Activated CD8-positive, alpha-beta memory T cell treated with anti-CD3 and anti-CD28 coated beads, Interleukin-2, amount 50 U/mL, for 24 hours (primary cell): ENCODE results near the gene DMC1.
"Not testable (repeated sequence)": the region's sequence is repeated elsewhere in the genome, so short reads cannot be mapped to it uniquely, and the experiment has no call there.

Experiments used
- DNase-seq: peaks from one replicate; pipeline ENCODE4 v3.0.0-alpha.2; 2020; ENCODE audit errors: extremely low read depth

DMC1 gene

DNA sequence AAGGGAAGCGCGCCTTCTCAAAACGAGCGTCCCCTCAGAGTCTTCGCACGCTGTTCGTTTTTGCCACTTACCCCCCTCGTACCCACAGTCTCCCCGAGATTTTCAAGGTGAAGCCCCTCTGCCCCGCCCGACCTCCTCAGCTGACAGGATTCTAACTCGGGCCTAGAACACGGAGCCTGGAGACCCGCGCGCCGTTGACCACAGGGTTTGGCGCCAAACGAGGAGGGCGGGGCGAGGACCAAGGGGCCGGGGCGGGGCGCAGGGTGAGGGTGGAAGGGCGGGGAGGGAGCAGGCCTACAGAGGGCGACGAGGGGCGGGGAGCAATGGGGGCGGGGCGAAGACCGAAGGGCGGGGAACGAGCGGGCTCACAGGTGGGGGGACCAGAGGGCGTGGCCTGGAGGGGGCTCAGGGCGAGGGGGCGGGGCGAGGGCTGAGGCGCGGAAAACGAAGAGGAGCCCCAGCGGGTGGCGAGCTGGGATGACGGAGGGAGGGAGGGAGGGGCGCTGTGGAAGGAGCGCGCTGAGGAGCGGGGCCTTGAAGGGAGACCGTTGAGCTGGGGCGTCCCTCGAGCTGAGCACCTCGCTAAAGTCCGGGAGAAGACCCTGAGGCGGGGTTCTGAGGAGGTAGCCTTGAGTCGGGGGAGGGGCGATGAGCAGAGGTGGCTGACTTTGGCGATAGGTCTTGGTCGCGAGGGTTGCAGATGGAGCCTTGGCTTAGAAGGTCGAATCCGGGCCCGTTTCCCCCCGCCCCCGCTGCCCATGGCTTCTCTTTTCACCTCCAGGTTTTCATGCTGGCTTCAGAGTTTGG lies at the start of gene DMC1:
Gene DMC1, minus strand, starts transcription at position 212 of the 807 bp plus-strand sequence. CDS start 1,927 bp downstream, outside the sequence.
- DNase-seq = peak; percentile 88

- DNase-seq = no peak
Measured at GRCh38 chr22:38618682-38619081, 48.7 kb upstream of the DMC1 start.

GRCh38 chr22:38618258-38618657 lies 48.3 kb upstream of the DMC1 start:
- no peak for DNase-seq

DNA sequence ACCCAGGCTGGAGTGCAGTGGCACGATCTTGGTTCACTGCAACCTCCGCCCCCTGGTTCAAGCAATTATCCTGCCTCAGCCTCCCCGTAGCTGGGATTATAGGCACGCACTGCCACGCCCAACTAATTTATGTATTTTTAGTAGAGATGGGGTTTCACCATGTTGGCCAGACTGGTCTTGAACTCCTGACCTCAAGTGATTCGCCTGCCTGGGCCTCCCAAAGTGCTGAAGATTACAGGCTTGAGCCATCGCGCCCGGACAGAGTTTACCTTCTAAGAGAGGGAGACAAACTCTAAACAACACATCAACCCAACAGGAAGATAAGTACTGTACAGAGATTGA lies 45.1 kb upstream of the DMC1 start:
- not testable (repeated sequence) for DNase-seq

GRCh38 chr22:38614332-38615063 lies 44.5 kb upstream of the DMC1 start:
- no peak for DNase-seq

GRCh38 chr22:38613588-38613987 lies 43.6 kb upstream of the DMC1 start:
- no peak for DNase-seq

GRCh38 chr22:38612217-38613006 lies 42.4 kb upstream of the DMC1 start:
- DNase-seq = no peak

DNA sequence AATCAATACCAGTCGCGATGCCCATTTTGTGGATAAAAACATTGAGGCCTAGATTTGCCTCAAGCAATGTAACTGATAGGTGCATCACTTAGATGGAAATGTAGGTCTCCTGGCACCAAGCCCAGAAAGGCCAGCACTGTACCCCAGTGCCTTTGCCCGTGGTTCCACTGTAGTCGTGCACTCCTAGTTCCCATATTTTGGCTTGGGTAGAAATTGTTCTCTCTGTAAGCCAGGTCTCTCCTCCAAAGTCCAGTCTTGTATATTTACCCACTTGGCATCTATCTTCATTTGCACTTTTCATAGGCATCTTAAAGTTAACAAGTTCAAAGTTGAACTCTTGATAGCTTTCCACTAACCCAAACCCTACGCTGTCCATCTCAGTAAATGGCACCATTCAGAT lies 41.6 kb upstream of the DMC1 start:
- no peak for DNase-seq

DNA sequence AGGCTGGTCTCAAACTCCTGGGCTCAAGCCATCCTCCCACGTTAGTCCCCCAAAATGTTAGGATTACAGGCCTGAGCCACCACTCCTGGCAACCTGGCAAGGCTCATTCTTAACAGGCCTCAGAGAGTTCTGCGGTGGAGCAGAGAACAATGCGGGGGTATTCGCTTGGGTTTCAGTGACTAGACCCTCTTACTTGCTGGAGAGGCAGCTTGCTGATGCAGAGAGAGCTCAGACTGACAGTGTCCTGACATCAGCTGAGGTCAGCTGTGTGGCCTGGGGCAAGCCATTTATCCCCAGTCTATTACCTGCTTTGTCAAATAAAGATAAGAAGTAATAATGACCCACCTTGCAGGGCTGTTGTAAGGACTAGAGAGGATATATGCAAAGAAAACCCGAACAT lies 40.3 kb upstream of the DMC1 start:
- no peak for DNase-seq

- no peak for DNase-seq
Measured at GRCh38 chr22:38608992-38609750, 39.2 kb upstream of the DMC1 start.

- no peak for DNase-seq
Measured at GRCh38 chr22:38607680-38608079, 37.7 kb upstream of the DMC1 start.

GRCh38 chr22:38602166-38602565 lies 32.2 kb upstream of the DMC1 start:
- no peak for DNase-seq

DNA sequence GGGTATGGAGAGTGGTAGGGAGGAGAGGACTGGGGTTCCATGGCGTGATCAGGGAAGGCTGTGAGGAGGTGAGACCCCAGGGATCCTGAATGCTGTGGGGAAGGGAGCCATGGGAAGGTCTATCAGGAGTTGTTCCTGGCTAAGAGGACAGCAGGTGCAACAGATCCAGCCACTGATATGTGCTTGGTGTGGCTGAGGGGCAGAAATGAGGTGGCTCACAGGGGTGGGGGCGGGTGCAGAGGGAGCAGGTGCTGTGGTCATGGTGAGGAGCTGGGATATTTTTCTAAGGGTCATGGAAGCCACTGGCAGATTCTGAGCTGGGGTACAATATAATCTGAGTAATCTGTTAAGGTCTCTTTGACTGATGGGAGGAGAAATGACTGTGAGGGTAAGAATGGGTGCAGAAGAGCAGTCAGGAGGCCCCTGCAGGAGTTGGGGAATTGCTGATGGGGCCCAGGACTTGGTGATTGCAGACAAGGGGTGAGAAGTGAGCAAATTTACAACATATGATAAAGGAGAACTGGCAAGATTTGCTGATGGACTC lies 31.3 kb upstream of the DMC1 start:
- no peak for DNase-seq

DNA sequence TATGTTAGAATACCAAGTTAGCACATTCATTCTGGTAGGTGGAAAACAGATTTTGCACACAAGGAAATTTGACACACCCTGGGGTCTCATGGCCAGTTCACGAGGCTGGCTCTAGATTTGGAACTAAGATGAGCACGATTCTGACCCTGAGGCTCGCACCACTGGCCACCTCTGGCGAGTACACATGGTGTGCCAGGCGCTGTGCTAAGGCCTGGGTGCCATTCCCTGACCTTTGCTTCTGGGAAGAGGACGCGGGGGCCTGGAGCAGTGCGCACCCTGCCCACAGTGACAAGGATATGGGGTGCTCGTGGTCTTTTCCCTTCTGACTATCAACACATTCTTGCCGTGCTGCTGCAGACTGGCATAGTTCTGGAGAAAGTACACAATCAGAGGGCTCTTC lies 29.5 kb upstream of the DMC1 start:
- DNase-seq = no peak

GRCh38 chr22:38582923-38583322 lies 12.9 kb upstream of the DMC1 start:
- DNase-seq = not testable (repeated sequence)

DNA sequence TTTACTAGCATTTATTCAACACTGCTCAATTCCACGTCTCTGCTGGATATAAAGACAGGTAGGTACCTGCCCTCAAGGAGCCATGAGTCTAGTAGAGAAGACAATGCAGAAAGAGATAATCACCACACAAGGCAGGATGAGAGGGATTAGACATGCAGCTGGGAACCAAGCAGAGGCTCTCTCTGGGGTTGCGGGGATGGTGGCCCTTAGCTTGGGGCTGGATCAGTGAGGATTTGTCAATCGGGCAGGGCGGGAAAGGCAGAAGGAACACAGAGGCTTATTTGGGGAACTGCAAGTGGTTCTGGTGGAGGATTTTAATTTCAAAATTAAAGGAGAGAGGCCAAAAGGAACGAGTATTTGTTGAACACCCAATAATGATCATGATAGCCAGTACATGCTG lies 8.5 kb upstream of the DMC1 start:
- DNase-seq = no peak

GRCh38 chr22:38572065-38572464 lies 2.1 kb upstream of the DMC1 start:
- no peak for DNase-seq

DNA sequence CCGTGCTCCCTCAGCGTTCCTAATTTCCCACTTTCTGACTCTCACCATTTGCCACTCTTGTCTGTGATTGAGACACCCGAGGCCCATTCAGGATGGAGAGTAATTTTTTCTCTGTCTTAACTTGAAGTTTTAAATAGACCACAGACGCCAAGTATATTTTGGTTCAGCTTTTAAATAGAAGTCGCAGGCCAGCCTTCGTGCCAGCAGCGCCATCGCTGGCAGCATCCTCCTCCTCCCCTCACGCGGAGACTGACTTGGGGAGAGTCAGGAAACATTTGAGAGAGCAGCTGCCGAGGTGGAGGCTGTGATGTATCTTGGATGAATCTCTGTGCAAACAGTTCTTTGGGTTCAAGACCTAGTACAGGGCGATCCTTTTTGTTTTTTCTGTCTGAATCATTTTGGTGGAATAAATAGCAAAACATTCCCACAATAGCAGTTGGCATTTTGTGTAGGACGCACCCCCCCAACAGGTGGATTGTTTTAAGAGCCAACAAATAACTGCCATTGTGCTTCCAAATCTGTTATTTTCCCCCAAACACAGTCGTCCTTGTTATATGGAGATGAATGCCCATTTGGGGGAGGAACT lies 889 bp upstream of the DMC1 start:
- no peak for DNase-seq

DNA sequence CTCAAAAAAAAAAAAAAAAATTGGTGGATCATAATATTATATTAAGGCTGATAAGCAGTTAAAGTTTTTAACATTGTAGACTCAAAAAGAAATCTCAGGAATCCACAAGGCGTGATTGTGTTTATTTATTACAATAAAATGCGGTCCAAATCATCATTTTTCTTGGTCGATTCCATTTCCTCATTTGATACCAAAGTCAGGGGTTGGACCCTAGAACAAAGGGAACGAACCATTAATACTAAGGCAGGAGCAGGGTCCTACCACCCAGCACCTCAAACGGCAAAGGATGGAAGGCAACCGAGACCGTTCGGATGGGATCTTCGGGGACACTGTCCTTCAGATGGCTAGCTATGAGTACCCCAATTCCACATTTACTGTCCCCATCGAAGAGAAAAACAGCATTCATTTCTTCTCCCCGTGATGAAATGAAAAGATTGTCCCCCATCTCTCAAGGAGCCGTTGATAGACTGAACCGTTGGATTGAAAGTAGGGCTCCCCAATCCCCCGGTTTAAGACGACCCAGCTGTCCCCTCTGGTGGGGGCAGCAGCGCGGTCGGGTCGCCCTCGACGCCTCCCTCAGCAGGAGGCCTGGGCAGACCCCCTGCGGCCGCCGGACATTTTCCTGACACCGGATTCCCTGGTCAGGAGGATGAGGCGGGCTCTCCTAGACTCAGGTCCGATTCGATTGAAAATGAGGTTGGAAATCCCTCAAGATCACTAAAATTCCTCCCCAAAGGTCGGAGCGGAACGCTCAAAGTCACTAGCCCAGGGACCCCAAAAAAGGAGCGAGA lies 607 bp downstream of the DMC1 start:
- DNase-seq = no peak
